SK-N-SH (cell line): ENCODE data around the gene USP36.

Experiments
- EP300 ChIP-seq, 2 experiments: IDR thresholded peaks; 2 replicates each; pipeline versions ENCODE4 v1.4.0 to v1.6.1; 2012; ENCODE audit warnings: borderline replicate concordance in 1 of 2, low read depth in 1 of 2, low read length in 1 of 2
- EZH2phosphoT487 ChIP-seq: fragments of 200-600 bp; sonication (generic); IDR thresholded peaks from 2 replicates; pipeline ENCODE4 v1.6.1; 2017; ENCODE audit warnings: low read depth, mixed run types, mild to moderate bottlenecking, antibody characterized with exemption, moderate library complexity, borderline replicate concordance
- FOXJ3 ChIP-seq: sonication (generic); formaldehyde crosslinking; IDR thresholded peaks from 2 replicates; pipeline ENCODE4 v1.5.1; 2020; ENCODE audit warnings: mild to moderate bottlenecking, missing genetic modification reagents
- FOXM1 ChIP-seq: IDR thresholded peaks from 2 replicates; pipeline ENCODE4 v1.4.0; 2012; ENCODE audit warnings: low read depth, mild to moderate bottlenecking
- REST ChIP-seq: IDR thresholded peaks from 2 replicates; pipeline ENCODE4 v1.6.1; 2012; ENCODE audit warnings: mild to moderate bottlenecking, low read depth, low read length, moderate library complexity
- USF2 ChIP-seq: fragments of 150-350 bp; IDR thresholded peaks from 2 replicates; pipeline ENCODE4 v1.6.1; 2017; ENCODE audit warnings: antibody characterized with exemption, low read length, low read depth, borderline replicate concordance
- TF ChIP-seq, protein P1 (sequence below): IDR thresholded peaks from 2 replicates; pipeline ENCODE4 v1.4.0; 2012; ENCODE audit warnings: low read depth
- TF ChIP-seq, protein P2 (sequence below): fragments of 200-600 bp; sonication (generic); IDR thresholded peaks from 2 replicates; pipeline ENCODE4 v1.6.1; 2017; ENCODE audit warnings: antibody characterized with exemption, mild to moderate bottlenecking, moderate library complexity

- no peak for TF ChIP-seq EP300 (IDR thresholded peaks at IDR 0.05; ENCODE audit: borderline replicate concordance in 1 of 2, low read depth in 1 of 2, low read length in 1 of 2)
- TF ChIP-seq, protein P1, sequence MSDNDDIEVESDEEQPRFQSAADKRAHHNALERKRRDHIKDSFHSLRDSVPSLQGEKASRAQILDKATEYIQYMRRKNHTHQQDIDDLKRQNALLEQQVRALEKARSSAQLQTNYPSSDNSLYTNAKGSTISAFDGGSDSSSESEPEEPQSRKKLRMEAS = no peak
- TF ChIP-seq, protein P2, sequence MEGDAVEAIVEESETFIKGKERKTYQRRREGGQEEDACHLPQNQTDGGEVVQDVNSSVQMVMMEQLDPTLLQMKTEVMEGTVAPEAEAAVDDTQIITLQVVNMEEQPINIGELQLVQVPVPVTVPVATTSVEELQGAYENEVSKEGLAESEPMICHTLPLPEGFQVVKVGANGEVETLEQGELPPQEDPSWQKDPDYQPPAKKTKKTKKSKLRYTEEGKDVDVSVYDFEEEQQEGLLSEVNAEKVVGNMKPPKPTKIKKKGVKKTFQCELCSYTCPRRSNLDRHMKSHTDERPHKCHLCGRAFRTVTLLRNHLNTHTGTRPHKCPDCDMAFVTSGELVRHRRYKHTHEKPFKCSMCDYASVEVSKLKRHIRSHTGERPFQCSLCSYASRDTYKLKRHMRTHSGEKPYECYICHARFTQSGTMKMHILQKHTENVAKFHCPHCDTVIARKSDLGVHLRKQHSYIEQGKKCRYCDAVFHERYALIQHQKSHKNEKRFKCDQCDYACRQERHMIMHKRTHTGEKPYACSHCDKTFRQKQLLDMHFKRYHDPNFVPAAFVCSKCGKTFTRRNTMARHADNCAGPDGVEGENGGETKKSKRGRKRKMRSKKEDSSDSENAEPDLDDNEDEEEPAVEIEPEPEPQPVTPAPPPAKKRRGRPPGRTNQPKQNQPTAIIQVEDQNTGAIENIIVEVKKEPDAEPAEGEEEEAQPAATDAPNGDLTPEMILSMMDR = no peak
- no peak for TF ChIP-seq FOXM1
- TF ChIP-seq FOXJ3 (CRISPR knock-in tag) = no peak
- TF ChIP-seq EZH2phosphoT487 = no peak
- no peak for TF ChIP-seq USF2
- no peak for TF ChIP-seq REST
Measured at GRCh38 chr17:78819402-78819801, 21.2 kb downstream of the USP36 start.
